ENCODE data around the gene PDPN.
"Not testable (repeated sequence)": the region's sequence is repeated elsewhere in the genome, so short reads cannot be mapped to it uniquely, and the experiment has no call there.

Gene PDPN

GRCh38 chr1:13583595-13583965, at the start of gene PDPN:
Gene PDPN (plus strand): TSS chr1:13583832. CDS start chr1:13584034, 202 bp downstream.
- no peak for DNase-seq

- no peak for DNase-seq
Observed at GRCh38 chr1:13535227-13535626, 48.4 kb upstream of the PDPN start.

- no peak for DNase-seq
Observed at GRCh38 chr1:13536571-13536970, 47.1 kb upstream of the PDPN start.

GRCh38 chr1:13538832-13539231, 44.8 kb upstream of the PDPN start:
- DNase-seq = no peak

- no peak for DNase-seq
Observed at GRCh38 chr1:13539683-13540082, 43.9 kb upstream of the PDPN start.

- no peak for DNase-seq
Observed at GRCh38 chr1:13540866-13541265, 42.8 kb upstream of the PDPN start.

- DNase-seq = no peak
Observed at GRCh38 chr1:13541435-13542215, 42.0 kb upstream of the PDPN start.

GRCh38 chr1:13543451-13544220, 40.0 kb upstream of the PDPN start:
- DNase-seq = no peak

- no peak for DNase-seq
Observed at GRCh38 chr1:13544221-13544556, 39.4 kb upstream of the PDPN start.

GRCh38 chr1:13546791-13547190, 36.8 kb upstream of the PDPN start:
- no peak for DNase-seq

- DNase-seq = no peak
Observed at GRCh38 chr1:13548281-13548680, 35.4 kb upstream of the PDPN start.

- no peak for DNase-seq
Observed at GRCh38 chr1:13549021-13549420, 34.6 kb upstream of the PDPN start.

GRCh38 chr1:13549521-13549920, 34.1 kb upstream of the PDPN start:
- DNase-seq = no peak

- no peak for DNase-seq
Observed at GRCh38 chr1:13550663-13551062, 33.0 kb upstream of the PDPN start.

GRCh38 chr1:13554798-13555197, 28.8 kb upstream of the PDPN start:
- no peak for DNase-seq

- no peak for DNase-seq
Observed at GRCh38 chr1:13556224-13556764, 27.3 kb upstream of the PDPN start.

- DNase-seq = no peak
Observed at GRCh38 chr1:13560541-13560940, 23.1 kb upstream of the PDPN start.

- not testable (repeated sequence) for DNase-seq
Observed at GRCh38 chr1:13562981-13563380, 20.7 kb upstream of the PDPN start.

- DNase-seq = no peak
Observed at GRCh38 chr1:13564073-13564472, 19.6 kb upstream of the PDPN start.

GRCh38 chr1:13570435-13570834, 13.2 kb upstream of the PDPN start:
- not testable (repeated sequence) for DNase-seq

GRCh38 chr1:13570924-13571323, 12.7 kb upstream of the PDPN start:
- no peak for DNase-seq

GRCh38 chr1:13573586-13573985, 10.0 kb upstream of the PDPN start:
- DNase-seq = no peak

- no peak for DNase-seq
Observed at GRCh38 chr1:13576926-13577325, 6.7 kb upstream of the PDPN start.

GRCh38 chr1:13577846-13578245, 5.8 kb upstream of the PDPN start:
- DNase-seq = no peak

Data from CD4-positive, alpha-beta T cell treated with Interleukin-4 for 1 hour (primary cell).